ENCODE data around the gene FKBP1C. TPM values are rescaled to one million over a fixed set of nuclear protein-coding genes. Genes with fewer than 3 reads are reported as not detected.
"Not testable (repeated sequence)": the region's sequence is repeated elsewhere in the genome, so short reads cannot be mapped to it uniquely, and the experiment has no call there.

Gene FKBP1C
- polyA plus RNA-seq (2013, experiment 1 of 2), result 1.3 TPM
- polyA plus RNA-seq (2013, experiment 2 of 2), result 2.3 TPM

DNA sequence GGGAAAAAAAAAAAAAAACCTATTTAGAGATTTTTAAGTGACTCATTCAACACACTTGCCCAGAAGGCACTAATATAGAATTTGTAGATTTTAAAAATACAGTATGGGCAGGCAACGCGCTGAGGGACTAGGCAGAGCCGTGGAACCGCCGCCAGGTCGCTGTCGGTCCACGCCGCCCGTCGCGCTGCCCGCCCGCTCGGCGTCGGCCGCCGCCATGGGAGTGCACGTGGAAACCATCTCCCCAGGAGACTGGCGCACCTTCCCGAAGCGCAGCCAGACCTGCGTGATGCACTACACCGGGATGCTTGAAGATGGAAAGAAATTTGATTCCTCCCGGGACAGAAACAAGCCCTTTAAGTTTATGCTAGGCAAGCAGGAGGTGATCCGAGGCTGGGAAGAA, at the start of gene FKBP1C:
Gene FKBP1C, plus strand, starts transcription at position 127 of the 400 bp plus-strand sequence.
- not testable (repeated sequence) for H3K27ac ChIP-seq (ENCODE audit: low read depth, low read length, severe bottlenecking); H3K36me3 ChIP-seq (ENCODE audit: control insufficient read depth, insufficient read depth, low read length); H3K4me3 ChIP-seq (ENCODE audit: extremely low read depth, insufficient read depth, low read length, poor library complexity, severe bottlenecking); H3K4me1 ChIP-seq (ENCODE audit: control insufficient read depth, insufficient read depth, low read length, poor library complexity, severe bottlenecking)
- peaks cover 11% of the 10 kb centered on the region for H3K9me3 ChIP-seq (ENCODE audit: control insufficient read depth, low read length)
- WGBS, 2 experiments (ENCODE audit: insufficient coverage in 2 of 2), result 87 to 91% methylated on average over 23 to 26 of the region's 27 CpGs

DNA sequence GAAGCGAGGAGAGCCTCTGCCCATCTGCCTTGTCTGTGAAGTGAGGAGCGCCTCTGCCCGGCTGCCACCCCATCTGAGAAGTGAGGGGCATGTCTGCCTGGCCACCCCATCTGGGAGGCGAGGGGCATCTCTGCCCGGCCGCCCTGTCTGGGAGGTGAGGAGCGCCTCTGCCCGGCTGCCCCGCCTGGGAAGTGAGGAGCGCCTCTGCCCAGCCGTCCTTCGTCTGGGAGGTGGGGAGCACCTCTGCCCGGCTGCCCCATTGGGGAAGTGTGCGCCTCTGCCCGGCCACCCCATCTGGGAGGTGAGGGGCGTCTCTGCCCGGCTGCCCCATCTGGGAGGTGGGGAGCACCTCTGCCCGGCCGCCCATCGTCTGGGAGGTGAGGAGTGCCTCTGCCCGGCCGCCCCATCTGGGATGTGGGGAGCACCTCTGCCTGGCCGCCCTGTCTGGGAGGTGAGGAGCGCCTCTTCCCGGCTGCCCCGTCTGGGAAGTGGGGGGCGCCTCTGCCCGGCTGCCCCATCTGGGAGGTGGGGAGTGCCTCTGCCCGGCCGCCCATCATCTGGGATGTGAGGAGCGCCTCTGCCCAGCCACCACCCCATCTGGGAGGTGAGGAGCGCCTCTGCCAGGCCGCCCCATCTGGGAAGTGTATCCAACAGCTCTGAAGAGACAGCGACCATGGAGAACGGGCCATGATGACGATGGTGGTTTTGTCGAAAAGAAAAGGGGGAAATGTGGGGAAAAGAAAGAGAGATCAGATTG, 47.0 kb upstream of the FKBP1C start:
- H3K4me3 ChIP-seq (ENCODE audit: extremely low read depth, insufficient read depth, low read length, poor library complexity, severe bottlenecking); H3K36me3 ChIP-seq (ENCODE audit: control insufficient read depth, insufficient read depth, low read length); H3K27ac ChIP-seq (ENCODE audit: low read depth, low read length, severe bottlenecking); H3K4me1 ChIP-seq (ENCODE audit: control insufficient read depth, insufficient read depth, low read length, poor library complexity, severe bottlenecking); H3K9me3 ChIP-seq (ENCODE audit: control insufficient read depth, low read length): not testable (repeated sequence)
- 80 to 85% methylated on average over 19 to 23 of the region's 37 CpGs for WGBS, 2 experiments (ENCODE audit: insufficient coverage in 2 of 2)

DNA sequence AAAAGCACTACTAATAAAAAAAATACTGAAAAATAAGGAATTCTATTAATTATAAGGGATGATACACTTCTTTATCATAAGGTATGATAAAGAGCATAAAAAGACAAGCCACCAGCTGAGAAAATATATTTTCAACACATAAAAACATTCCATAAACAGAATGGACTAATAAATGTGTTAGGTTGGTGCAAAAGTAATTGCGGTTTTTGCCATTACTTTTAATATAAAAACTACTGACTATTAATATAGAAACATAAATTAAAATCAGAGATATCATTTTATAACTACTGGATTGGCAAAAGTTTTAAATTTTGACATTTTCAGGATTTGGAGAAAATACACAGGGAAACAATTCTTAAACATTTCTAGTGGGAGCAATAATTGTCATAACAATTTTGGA, 37.1 kb upstream of the FKBP1C start:
- Histone ChIP-seq H3K27ac (ENCODE audit: low read depth, low read length, severe bottlenecking) (no peak overlapping the region), H3K4me3 (ENCODE audit: extremely low read depth, insufficient read depth, low read length, poor library complexity, severe bottlenecking) (no peak overlapping the region), H3K9me3 (ENCODE audit: control insufficient read depth, low read length) (no peaks in the 10 kb centered on the region), H3K4me1 (ENCODE audit: control insufficient read depth, insufficient read depth, low read length, poor library complexity, severe bottlenecking) (no peaks in the 10 kb centered on the region), H3K36me3 (ENCODE audit: control insufficient read depth, insufficient read depth, low read length) (no peaks in the 10 kb centered on the region)
- WGBS, 2 experiments (ENCODE audit: insufficient coverage in 2 of 2), result no CpG with 5 or more reads among the region's 1 CpG

DNA sequence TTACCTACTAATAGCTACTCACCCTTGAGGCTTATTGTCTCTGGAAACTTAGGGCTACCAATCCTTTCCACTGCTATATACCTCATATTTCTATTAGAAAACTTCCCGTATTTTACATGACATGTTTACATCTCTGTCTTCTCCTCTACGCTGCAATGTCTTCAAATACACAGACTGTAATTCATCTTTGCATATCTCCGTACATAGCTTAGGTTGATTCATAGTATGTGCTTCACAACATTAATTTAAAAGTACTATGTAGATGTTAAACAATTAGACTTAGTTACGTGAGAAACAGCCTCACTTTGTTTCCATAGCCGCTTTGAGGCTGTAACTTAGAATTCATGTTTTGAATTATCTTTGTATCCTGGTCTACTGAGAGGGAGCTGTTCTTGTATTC, 35.1 kb upstream of the FKBP1C start:
- H3K4me3 ChIP-seq (ENCODE audit: extremely low read depth, insufficient read depth, low read length, poor library complexity, severe bottlenecking), result no peak overlapping the region

DNA sequence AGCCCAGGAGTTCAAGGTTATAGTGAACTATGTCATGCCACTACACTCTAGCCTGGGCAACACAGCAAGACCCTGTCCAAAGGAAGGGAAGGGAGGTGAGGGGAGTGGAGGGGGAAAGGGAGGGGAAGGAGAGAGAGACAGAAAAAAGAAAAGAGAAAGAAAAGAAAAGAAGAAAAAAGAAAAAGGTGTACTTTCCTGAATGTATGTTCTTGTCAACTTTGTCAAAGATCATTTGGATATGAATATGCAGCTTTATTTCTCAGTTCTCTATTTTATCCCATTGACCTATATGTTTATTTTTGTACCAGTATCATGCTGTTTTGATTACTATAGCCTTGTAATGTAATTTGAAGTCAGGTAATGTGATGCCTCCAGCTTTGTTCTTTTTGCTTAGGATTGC, 30.9 kb upstream of the FKBP1C start:
- Histone ChIP-seq H3K9me3 (ENCODE audit: control insufficient read depth, low read length) (no peaks in the 10 kb centered on the region), H3K4me3 (ENCODE audit: extremely low read depth, insufficient read depth, low read length, poor library complexity, severe bottlenecking) (no peak overlapping the region), H3K27ac (ENCODE audit: low read depth, low read length, severe bottlenecking) (no peak overlapping the region), H3K36me3 (ENCODE audit: control insufficient read depth, insufficient read depth, low read length) (no peaks in the 10 kb centered on the region), H3K4me1 (ENCODE audit: control insufficient read depth, insufficient read depth, low read length, poor library complexity, severe bottlenecking) (no peaks in the 10 kb centered on the region)

More for the DNA sequence above, 35.1 kb upstream of the FKBP1C start:
- Histone ChIP-seq H3K9me3 (ENCODE audit: control insufficient read depth, low read length) (no peaks in the 10 kb centered on the region), H3K4me1 (ENCODE audit: control insufficient read depth, insufficient read depth, low read length, poor library complexity, severe bottlenecking) (no peaks in the 10 kb centered on the region), H3K27ac (ENCODE audit: low read depth, low read length, severe bottlenecking) (no peak overlapping the region), H3K36me3 (ENCODE audit: control insufficient read depth, insufficient read depth, low read length) (no peaks in the 10 kb centered on the region)
- 90 to 92% methylated on average over 2 to 3 of the region's 5 CpGs for WGBS, 2 experiments (ENCODE audit: insufficient coverage in 2 of 2)

DNA sequence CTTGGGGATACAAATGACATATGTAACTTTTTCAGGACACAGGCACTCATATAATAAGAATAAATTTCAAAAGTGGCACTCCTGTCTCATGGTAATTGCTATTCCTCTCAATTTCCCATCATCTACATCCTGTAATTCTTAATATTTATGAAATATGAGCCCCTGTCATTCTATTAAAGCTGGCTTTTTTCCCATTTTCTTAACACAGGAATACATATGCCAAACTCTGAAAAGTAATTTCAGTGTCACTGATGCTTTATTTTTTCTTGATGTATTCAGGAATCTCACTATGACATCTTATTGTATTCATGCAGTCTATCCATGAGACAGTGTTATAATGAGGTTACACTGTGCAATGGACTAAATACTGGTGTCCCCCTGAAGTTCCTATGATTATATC, 24.3 kb upstream of the FKBP1C start:
- Histone ChIP-seq H3K4me1 (ENCODE audit: control insufficient read depth, insufficient read depth, low read length, poor library complexity, severe bottlenecking) (no peaks in the 10 kb centered on the region), H3K27ac (ENCODE audit: low read depth, low read length, severe bottlenecking) (no peak overlapping the region), H3K9me3 (ENCODE audit: control insufficient read depth, low read length) (no peaks in the 10 kb centered on the region), H3K4me3 (ENCODE audit: extremely low read depth, insufficient read depth, low read length, poor library complexity, severe bottlenecking) (no peak overlapping the region), H3K36me3 (ENCODE audit: control insufficient read depth, insufficient read depth, low read length) (no peaks in the 10 kb centered on the region)

DNA sequence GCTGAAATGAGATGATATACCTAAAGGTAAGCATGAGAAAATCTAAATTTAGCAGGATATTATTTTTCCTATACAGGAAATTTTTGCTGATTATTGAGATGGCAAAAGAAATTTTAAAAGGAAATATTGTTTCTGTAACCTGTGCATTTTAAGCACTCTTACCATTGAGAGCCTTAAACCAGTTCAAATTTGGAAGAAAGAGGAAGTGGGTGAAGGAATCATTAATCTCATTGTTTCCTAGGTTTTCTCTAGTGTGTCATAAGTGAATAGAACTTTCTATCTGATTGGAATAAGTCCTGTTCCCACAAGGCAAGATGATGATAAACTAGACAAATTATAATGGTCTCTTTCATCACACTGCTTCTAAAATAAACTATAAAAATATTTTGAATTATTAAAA, 22.4 kb upstream of the FKBP1C start:
- no peak overlapping the region for H3K4me3 ChIP-seq (ENCODE audit: extremely low read depth, insufficient read depth, low read length, poor library complexity, severe bottlenecking)
- no peaks in the 10 kb centered on the region for H3K4me1 ChIP-seq (ENCODE audit: control insufficient read depth, insufficient read depth, low read length, poor library complexity, severe bottlenecking)
- H3K27ac ChIP-seq (ENCODE audit: low read depth, low read length, severe bottlenecking), result no peak overlapping the region
- H3K36me3 ChIP-seq (ENCODE audit: control insufficient read depth, insufficient read depth, low read length), result no peaks in the 10 kb centered on the region
- no peaks in the 10 kb centered on the region for H3K9me3 ChIP-seq (ENCODE audit: control insufficient read depth, low read length)

DNA sequence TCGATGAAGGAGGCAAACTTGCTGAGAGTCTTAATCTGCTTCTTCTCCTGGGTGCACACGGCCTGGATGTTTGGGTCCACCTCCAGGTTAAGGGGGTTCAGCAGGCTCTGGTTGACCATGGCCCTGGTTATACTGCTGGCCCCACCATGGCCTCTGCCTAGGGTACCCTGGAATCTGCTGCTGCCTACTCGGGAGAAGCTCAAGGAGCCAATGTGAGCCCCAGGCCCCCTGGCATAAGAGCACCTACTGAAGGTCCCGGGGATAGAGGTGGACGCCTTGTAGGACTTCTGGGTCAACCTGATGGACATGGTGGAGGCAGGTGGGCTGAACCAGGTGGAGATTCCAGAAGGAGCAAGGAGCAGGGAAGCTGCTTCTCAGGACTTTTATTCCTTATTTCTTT, 17.9 kb upstream of the FKBP1C start:
- no peaks in the 10 kb centered on the region for H3K9me3 ChIP-seq (ENCODE audit: control insufficient read depth, low read length)
- H3K4me1 ChIP-seq (ENCODE audit: control insufficient read depth, insufficient read depth, low read length, poor library complexity, severe bottlenecking), result no peaks in the 10 kb centered on the region
- WGBS, 2 experiments (ENCODE audit: insufficient coverage in 2 of 2), result 95% methylated on average over 4 to 5 of the region's 5 CpGs
- no peak overlapping the region for H3K4me3 ChIP-seq (ENCODE audit: extremely low read depth, insufficient read depth, low read length, poor library complexity, severe bottlenecking)
- H3K36me3 ChIP-seq (ENCODE audit: control insufficient read depth, insufficient read depth, low read length), result no peaks in the 10 kb centered on the region
- no peak overlapping the region for H3K27ac ChIP-seq (ENCODE audit: low read depth, low read length, severe bottlenecking)

DNA sequence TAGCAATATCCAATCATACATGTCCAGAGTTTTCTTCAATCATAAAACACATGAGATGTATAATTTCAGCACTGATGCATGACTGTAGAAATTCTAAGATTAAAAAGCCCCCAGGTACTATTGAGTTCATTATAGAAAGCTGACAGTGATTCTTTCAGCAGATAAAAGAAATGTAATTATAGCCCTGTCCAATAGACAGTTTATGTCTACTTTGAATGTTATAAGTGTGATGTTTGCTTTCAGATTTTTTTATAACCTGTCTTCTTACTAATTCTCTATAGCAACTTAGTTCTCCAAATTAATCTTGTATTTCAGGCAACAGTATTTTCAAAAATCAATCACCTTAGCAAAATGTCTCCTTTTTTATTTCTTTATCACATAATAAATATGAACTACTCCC, 13.5 kb upstream of the FKBP1C start:
- H3K4me3 ChIP-seq (ENCODE audit: extremely low read depth, insufficient read depth, low read length, poor library complexity, severe bottlenecking), result no peak overlapping the region
- peaks cover 6% of the 10 kb centered on the region for H3K9me3 ChIP-seq (ENCODE audit: control insufficient read depth, low read length)
- H3K27ac ChIP-seq (ENCODE audit: low read depth, low read length, severe bottlenecking), result no peak overlapping the region
- H3K4me1 ChIP-seq (ENCODE audit: control insufficient read depth, insufficient read depth, low read length, poor library complexity, severe bottlenecking), result no peaks in the 10 kb centered on the region
- H3K36me3 ChIP-seq (ENCODE audit: control insufficient read depth, insufficient read depth, low read length), result no peaks in the 10 kb centered on the region

DNA sequence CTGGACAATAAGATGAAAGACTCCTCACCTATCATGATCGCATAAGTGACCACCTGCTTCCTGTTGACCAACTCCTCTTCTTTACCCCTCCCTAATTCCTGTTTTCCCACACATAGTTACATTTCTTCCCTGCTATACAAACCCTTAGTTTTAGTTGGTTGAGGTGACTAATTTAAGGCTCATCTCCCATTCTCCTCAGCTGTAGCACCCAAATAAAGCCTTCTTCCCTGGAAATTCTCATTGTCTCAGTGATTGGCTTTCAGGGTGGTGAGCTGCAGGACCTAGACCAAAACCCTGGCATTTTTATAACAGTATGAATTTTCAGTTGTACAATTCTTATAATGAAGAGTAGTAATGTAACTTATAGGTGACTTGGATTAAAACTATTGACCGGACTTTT, 2.1 kb downstream of the FKBP1C start:
- no peak overlapping the region for H3K4me3 ChIP-seq (ENCODE audit: extremely low read depth, insufficient read depth, low read length, poor library complexity, severe bottlenecking)
- no peak overlapping the region for H3K27ac ChIP-seq (ENCODE audit: low read depth, low read length, severe bottlenecking)
- H3K36me3 ChIP-seq (ENCODE audit: control insufficient read depth, insufficient read depth, low read length), result no peaks in the 10 kb centered on the region
- H3K4me1 ChIP-seq (ENCODE audit: control insufficient read depth, insufficient read depth, low read length, poor library complexity, severe bottlenecking), result no peaks in the 10 kb centered on the region
- WGBS, 2 experiments (ENCODE audit: insufficient coverage in 2 of 2), result 80% methylated on average over 1 of the region's 2 CpGs; no CpG with 5 or more reads in 1 of the 2 experiments
- peaks cover 11% of the 10 kb centered on the region for H3K9me3 ChIP-seq (ENCODE audit: control insufficient read depth, low read length)

DNA sequence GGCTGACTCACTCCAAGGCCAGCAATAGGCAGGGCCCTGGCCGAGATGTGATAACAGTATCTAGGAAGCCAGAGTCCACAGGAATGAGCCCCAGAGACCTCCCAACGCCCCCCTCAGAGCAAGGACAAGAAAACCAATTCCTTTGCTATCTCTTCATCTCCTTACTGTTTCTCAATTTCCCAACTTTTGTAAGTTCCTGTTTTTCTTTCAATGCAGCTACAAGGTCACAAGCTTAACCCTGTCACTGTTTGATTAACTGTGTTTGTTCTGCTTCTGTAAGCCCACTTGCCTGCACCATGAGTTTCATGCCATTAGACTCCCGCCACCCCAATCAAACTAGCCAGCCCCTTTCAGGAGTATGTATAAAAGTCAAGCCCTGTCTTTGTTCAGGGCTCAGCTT, 3.5 kb downstream of the FKBP1C start:
- 43 to 61% methylated on average over 2 to 3 of the region's 3 CpGs for whole genome bisulfite sequencing, 2 experiments (ENCODE audit: insufficient coverage in 2 of 2)
- Histone ChIP-seq H3K4me1 (ENCODE audit: control insufficient read depth, insufficient read depth, low read length, poor library complexity, severe bottlenecking) (no peaks in the 10 kb centered on the region), H3K27ac (ENCODE audit: low read depth, low read length, severe bottlenecking) (no peak overlapping the region), H3K36me3 (ENCODE audit: control insufficient read depth, insufficient read depth, low read length) (no peaks in the 10 kb centered on the region), H3K4me3 (ENCODE audit: extremely low read depth, insufficient read depth, low read length, poor library complexity, severe bottlenecking) (no peak overlapping the region), H3K9me3 (ENCODE audit: control insufficient read depth, low read length) (peaks cover 11% of the 10 kb centered on the region)

Data from mesodermal cell (in vitro differentiated cells).